NCI-H524 treated with DMSO at 0.1 percent for 48 hours (cell line): ENCODE measurements around the gene GRIA3.
"Not testable (repeated sequence)": the region's sequence is repeated elsewhere in the genome, so short reads cannot be mapped to it uniquely, and the experiment has no call there.

Experiments
- DNase-seq: peaks from one replicate; lab custom pipeline; 2025; lab: John Stamatoyannopoulos, UW

The GRIA3 gene

GRCh38 chrX:123468481-123468880, 284.4 kb downstream of the GRIA3 start:
- DNase-seq, result no peak

- no peak for DNase-seq
These were observed 291.1 kb downstream of the GRIA3 start for GRCh38 chrX:123475068-123475724.

GRCh38 chrX:123476611-123477219, 292.6 kb downstream of the GRIA3 start:
- no peak for DNase-seq

- DNase-seq, result no peak
These were observed 293.6 kb downstream of the GRIA3 start for GRCh38 chrX:123477673-123478072.

- no peak for DNase-seq
These were observed 298.1 kb downstream of the GRIA3 start for GRCh38 chrX:123481913-123482851.

GRCh38 chrX:123486297-123486696, 302.2 kb downstream of the GRIA3 start:
- DNase-seq, result no peak

- DNase-seq, result no peak
These were observed 303.2 kb downstream of the GRIA3 start for GRCh38 chrX:123487236-123487635.

GRCh38 chrX:123487669-123488068, 303.6 kb downstream of the GRIA3 start:
- no peak for DNase-seq

GRCh38 chrX:123489011-123489410, 304.9 kb downstream of the GRIA3 start:
- DNase-seq, result no peak

GRCh38 chrX:123493857-123494256, 309.8 kb downstream of the GRIA3 start:
- DNase-seq, result no peak

- no peak for DNase-seq
These were observed 315.7 kb downstream of the GRIA3 start for GRCh38 chrX:123499787-123500186.

- no peak for DNase-seq
These were observed 320.0 kb downstream of the GRIA3 start for GRCh38 chrX:123504047-123504446.

GRCh38 chrX:123504630-123505270, 320.7 kb downstream of the GRIA3 start:
- no peak for DNase-seq

GRCh38 chrX:123513585-123514278, 329.7 kb downstream of the GRIA3 start:
- DNase-seq, result no peak

- not testable (repeated sequence) for DNase-seq
These were observed 330.2 kb downstream of the GRIA3 start for GRCh38 chrX:123514279-123514640.

GRCh38 chrX:123518791-123519190, 334.7 kb downstream of the GRIA3 start:
- no peak for DNase-seq

- no peak for DNase-seq
These were observed 341.1 kb downstream of the GRIA3 start for GRCh38 chrX:123525123-123525725.

GRCh38 chrX:123530726-123531125, 346.6 kb downstream of the GRIA3 start:
- not testable (repeated sequence) for DNase-seq
